ENCODE results near the gene RNASE12. TPM values are rescaled to one million over a fixed set of nuclear protein-coding genes. Genes with fewer than 3 reads are reported as not detected.
A peak's percentile ranks its signal among the peaks of the same experiment; 100 is the strongest.

The RNASE12 gene
- total and polyA plus RNA-seq, 2 experiments from 2014 or later: not detected

DNA sequence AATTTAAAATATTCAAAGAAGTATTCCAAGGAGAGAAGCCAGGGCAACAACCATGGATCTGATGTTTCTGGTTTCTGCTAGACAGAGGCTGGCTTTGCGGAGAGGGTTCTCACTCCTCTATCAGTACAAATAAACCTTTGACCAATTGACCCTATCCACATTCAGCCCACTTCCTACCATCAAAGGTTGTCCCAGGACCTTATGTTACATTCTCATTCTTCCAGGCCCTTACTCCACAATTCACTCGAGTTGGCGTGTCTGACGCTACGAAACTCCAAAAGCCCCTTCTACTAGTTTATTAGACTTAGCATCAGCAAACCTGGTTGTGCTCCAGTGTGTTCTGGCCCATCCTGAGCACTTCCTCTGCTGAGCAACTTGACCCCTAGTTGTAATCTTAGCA lies 24.8 kb upstream of the RNASE12 start:
- no peak overlapping the region for H3K4me3 ChIP-seq
- no peak for DNase-seq (ENCODE audit: low spot score)
- no peaks in the 10 kb centered on the region for H3K79me2 ChIP-seq
- H3K9me2 ChIP-seq (replicated peaks; ENCODE audit: insufficient read depth): no peaks in the 10 kb centered on the region
- no peak overlapping the region for H2AFZ ChIP-seq
- no peak overlapping the region for H3K4me2 ChIP-seq
- no peaks in the 10 kb centered on the region for H4K20me1 ChIP-seq (ENCODE audit: insufficient read depth, poor library complexity, severe bottlenecking)
- H3K9me3 ChIP-seq (ENCODE audit: low read depth): no peaks in the 10 kb centered on the region
- no peaks in the 10 kb centered on the region for H3K27me3 ChIP-seq
- H3K27ac ChIP-seq: no peak overlapping the region
- no peaks in the 10 kb centered on the region for H3K36me3 ChIP-seq (replicated peaks; ENCODE audit: insufficient read depth, low read depth)
- 72% methylated on average over 5 of the region's 5 CpGs for WGBS (ENCODE audit: low lambda C conversion rate, missing lambda C conversion rate)
- H3K4me1 ChIP-seq (ENCODE audit: insufficient read depth): peaks cover 3% of the 10 kb centered on the region
- TF ChIP-seq, protein P1, sequence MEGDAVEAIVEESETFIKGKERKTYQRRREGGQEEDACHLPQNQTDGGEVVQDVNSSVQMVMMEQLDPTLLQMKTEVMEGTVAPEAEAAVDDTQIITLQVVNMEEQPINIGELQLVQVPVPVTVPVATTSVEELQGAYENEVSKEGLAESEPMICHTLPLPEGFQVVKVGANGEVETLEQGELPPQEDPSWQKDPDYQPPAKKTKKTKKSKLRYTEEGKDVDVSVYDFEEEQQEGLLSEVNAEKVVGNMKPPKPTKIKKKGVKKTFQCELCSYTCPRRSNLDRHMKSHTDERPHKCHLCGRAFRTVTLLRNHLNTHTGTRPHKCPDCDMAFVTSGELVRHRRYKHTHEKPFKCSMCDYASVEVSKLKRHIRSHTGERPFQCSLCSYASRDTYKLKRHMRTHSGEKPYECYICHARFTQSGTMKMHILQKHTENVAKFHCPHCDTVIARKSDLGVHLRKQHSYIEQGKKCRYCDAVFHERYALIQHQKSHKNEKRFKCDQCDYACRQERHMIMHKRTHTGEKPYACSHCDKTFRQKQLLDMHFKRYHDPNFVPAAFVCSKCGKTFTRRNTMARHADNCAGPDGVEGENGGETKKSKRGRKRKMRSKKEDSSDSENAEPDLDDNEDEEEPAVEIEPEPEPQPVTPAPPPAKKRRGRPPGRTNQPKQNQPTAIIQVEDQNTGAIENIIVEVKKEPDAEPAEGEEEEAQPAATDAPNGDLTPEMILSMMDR (IDR thresholded peaks at IDR 0.05; ENCODE audit: poor library complexity): no peak
- TF ChIP-seq EZH2 (IDR thresholded peaks at IDR 0.05; ENCODE audit: borderline replicate concordance) (no peak), EZH2phosphoT487 (IDR thresholded peaks at IDR 0.05; ENCODE audit: low read depth, severe bottlenecking, unreplicated experiment) (no peak)

DNA sequence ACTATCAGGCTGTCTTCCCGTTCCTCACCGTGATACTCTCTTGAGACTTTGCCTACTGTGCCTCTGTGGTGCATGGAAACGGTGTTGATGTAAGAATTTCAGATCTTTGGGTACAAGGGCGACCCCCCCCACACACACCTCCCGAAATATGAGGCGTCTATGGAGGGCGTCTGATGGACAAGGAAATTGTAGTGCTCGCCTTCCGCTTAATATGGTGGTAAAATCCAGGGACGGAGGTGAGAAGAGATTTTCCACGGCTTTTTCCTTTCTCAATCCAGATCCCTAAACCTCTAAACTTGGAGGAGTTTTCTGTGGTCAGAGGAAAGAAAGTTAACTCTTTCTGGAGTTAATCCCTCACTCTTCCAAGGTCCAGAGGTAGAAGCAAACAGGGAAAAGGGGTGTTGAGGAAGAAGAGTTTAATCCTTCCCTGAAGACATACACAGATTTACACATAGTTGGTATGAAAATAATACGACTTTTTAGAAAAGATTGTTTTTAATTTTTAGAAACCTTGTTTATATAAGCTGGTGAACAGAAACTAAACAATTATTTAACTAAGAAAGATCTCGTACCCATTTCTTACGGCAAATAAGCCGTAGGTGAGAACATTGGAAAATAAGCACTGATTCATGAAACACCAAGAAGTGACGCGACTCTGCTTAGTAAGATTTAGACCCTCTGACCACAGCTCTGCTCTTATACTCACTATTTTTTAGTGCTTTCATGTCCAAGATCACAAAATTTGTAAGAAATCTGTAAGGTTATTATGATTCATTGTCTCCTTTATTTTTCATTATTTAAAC lies 23.1 kb upstream of the RNASE12 start:
- Histone ChIP-seq H4K20me1 (ENCODE audit: insufficient read depth, poor library complexity, severe bottlenecking) (no peaks in the 10 kb centered on the region), H3K27me3 (no peaks in the 10 kb centered on the region), H3K9me2 (replicated peaks; ENCODE audit: insufficient read depth) (no peaks in the 10 kb centered on the region), H3K4me3 (peak overlapping the region; percentile 63), H3K36me3 (replicated peaks; ENCODE audit: insufficient read depth, low read depth) (no peaks in the 10 kb centered on the region), H3K9me3 (ENCODE audit: low read depth) (no peaks in the 10 kb centered on the region), H3K4me2 (peak overlapping the region; percentile 75), H3K4me1 (ENCODE audit: insufficient read depth) (peaks cover 3% of the 10 kb centered on the region), H2AFZ (peak overlapping the region; percentile 54), H3K79me2 (no peaks in the 10 kb centered on the region), H3K27ac (peak overlapping the region; percentile 88)
- TF ChIP-seq, protein P1 (IDR thresholded peaks at IDR 0.05; ENCODE audit: poor library complexity): no peak
- TF ChIP-seq EZH2 (IDR thresholded peaks at IDR 0.05; ENCODE audit: borderline replicate concordance) (no peak), EZH2phosphoT487 (IDR thresholded peaks at IDR 0.05; ENCODE audit: low read depth, severe bottlenecking, unreplicated experiment) (no peak)
- no peak for DNase-seq (ENCODE audit: low spot score)
- 18% methylated on average over 17 of the region's 17 CpGs for WGBS (ENCODE audit: low lambda C conversion rate, missing lambda C conversion rate)

DNA sequence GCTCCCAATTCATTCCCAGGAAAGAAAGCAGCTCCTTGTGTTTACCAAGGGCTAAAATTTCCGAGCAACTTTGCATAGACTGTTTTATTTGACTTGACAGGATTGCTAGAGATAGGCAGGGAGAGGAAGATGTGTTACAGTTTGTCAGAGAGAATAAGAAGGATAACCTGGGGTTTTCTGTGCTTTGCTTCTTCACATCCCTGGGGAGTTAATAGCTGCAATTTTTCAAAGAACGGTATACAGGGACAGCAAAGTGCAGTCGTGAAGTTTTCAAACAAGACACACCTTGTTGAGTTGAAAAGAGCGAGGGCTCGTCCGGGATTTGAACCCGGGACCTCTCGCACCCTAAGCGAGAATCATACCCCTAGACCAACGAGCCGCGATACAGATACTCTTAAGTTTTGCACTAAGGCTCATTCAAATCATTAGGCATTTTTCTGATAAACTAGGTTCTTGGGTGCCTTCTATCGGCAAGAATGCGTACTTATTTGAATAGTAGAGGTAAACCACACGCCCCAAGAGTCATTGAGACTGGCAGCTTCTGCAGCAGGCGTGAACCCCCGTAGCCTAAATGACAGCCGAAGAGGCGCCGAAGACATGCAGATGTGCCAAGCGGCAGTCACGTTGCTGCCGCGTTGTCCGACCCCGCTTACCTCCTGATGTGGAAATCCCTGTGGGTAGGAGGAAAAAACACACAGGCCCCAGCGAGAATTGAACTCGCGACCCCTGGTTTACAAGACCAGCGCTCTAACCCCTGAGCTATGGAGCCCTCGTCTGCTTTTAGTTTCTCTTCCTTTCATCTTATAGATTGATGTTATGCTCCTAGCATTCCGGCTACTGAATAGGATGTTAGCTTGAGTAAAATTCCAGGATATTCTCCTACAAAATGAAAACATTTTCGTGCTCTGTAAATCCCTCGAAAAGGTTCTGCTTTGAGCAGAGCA lies 22.2 kb upstream of the RNASE12 start:
- Histone ChIP-seq H3K36me3 (replicated peaks; ENCODE audit: insufficient read depth, low read depth) (no peaks in the 10 kb centered on the region), H3K9me3 (ENCODE audit: low read depth) (no peaks in the 10 kb centered on the region), H3K27ac (peak overlapping the region; percentile 88), H3K4me1 (ENCODE audit: insufficient read depth) (peaks cover 3% of the 10 kb centered on the region), H3K9me2 (replicated peaks; ENCODE audit: insufficient read depth) (no peaks in the 10 kb centered on the region), H3K4me2 (peak overlapping the region; percentile 75), H2AFZ (peak overlapping the region; percentile 54), H3K27me3 (no peaks in the 10 kb centered on the region), H4K20me1 (ENCODE audit: insufficient read depth, poor library complexity, severe bottlenecking) (no peaks in the 10 kb centered on the region), H3K4me3 (peak overlapping the region; percentile 63), H3K79me2 (no peaks in the 10 kb centered on the region)
- peak; percentile 95 for DNase-seq (ENCODE audit: low spot score)
- TF ChIP-seq, protein P1 (IDR thresholded peaks at IDR 0.05; ENCODE audit: poor library complexity): peak; percentile 72
- no peak for TF ChIP-seq EZH2phosphoT487 (IDR thresholded peaks at IDR 0.05; ENCODE audit: low read depth, severe bottlenecking, unreplicated experiment)
- no peak for TF ChIP-seq EZH2 (IDR thresholded peaks at IDR 0.05; ENCODE audit: borderline replicate concordance)
- 1% methylated on average over 34 of the region's 34 CpGs for WGBS (ENCODE audit: low lambda C conversion rate, missing lambda C conversion rate)

All from hepatocyte (in vitro differentiated cells).